NCI-H510A (cell line): Measurements from ENCODE around the gene DSCAM.

Source experiments
- DNase-seq: peaks from one replicate; lab custom pipeline; 2025; lab: John Stamatoyannopoulos, UW

Gene DSCAM

GRCh38 chr21:40128891-40129290, 718.1 kb downstream of the DSCAM start:
- DNase-seq = no peak

- DNase-seq = no peak
These were observed 725.9 kb downstream of the DSCAM start for GRCh38 chr21:40120940-40121575.

GRCh38 chr21:40118527-40118926, 728.4 kb downstream of the DSCAM start:
- DNase-seq = no peak

GRCh38 chr21:40117236-40117635, 729.7 kb downstream of the DSCAM start:
- no peak for DNase-seq

- no peak for DNase-seq
These were observed 731.2 kb downstream of the DSCAM start for GRCh38 chr21:40115775-40116174.

GRCh38 chr21:40102682-40103081, 744.3 kb downstream of the DSCAM start:
- no peak for DNase-seq

- no peak for DNase-seq
These were observed 747.1 kb downstream of the DSCAM start for GRCh38 chr21:40099809-40100208.

GRCh38 chr21:40095477-40095876, 751.5 kb downstream of the DSCAM start:
- DNase-seq = no peak

GRCh38 chr21:40080385-40080784, 766.6 kb downstream of the DSCAM start:
- DNase-seq = no peak

- DNase-seq = no peak
These were observed 772.2 kb downstream of the DSCAM start for GRCh38 chr21:40074710-40075109.

- no peak for DNase-seq
These were observed 772.8 kb downstream of the DSCAM start for GRCh38 chr21:40074198-40074597.

- no peak for DNase-seq
These were observed 773.3 kb downstream of the DSCAM start for GRCh38 chr21:40073642-40074041.

- DNase-seq = no peak
These were observed 776.1 kb downstream of the DSCAM start for GRCh38 chr21:40070871-40071270.

GRCh38 chr21:40067751-40068150, 779.2 kb downstream of the DSCAM start:
- DNase-seq = no peak

GRCh38 chr21:40066221-40066620, 780.7 kb downstream of the DSCAM start:
- DNase-seq = no peak

GRCh38 chr21:40060083-40060677, 786.8 kb downstream of the DSCAM start:
- no peak for DNase-seq

- no peak for DNase-seq
These were observed 789.6 kb downstream of the DSCAM start for GRCh38 chr21:40057331-40057730.

GRCh38 chr21:40056031-40056430, 790.9 kb downstream of the DSCAM start:
- DNase-seq = no peak

- peak; percentile 98 for DNase-seq
These were observed 792.6 kb downstream of the DSCAM start for GRCh38 chr21:40054403-40054802.

GRCh38 chr21:40053007-40053406, 794.0 kb downstream of the DSCAM start:
- DNase-seq = no peak

- DNase-seq = no peak
These were observed 794.7 kb downstream of the DSCAM start for GRCh38 chr21:40052276-40052675.

GRCh38 chr21:40051801-40052200, 795.2 kb downstream of the DSCAM start:
- no peak for DNase-seq

- DNase-seq = no peak
These were observed 797.0 kb downstream of the DSCAM start for GRCh38 chr21:40049931-40050290.
